Measurements from ENCODE around the gene RPS6KA3. TPM values are rescaled to one million over a fixed set of nuclear protein-coding genes. Genes with fewer than 3 reads are reported as not detected.

The RPS6KA3 gene
- total and polyA plus RNA-seq, 2 of the 8 experiments (the other 6 are each of a cell fraction or from before 2014, with no cell fraction given) = 7.1 to 13.0 TPM

DNA sequence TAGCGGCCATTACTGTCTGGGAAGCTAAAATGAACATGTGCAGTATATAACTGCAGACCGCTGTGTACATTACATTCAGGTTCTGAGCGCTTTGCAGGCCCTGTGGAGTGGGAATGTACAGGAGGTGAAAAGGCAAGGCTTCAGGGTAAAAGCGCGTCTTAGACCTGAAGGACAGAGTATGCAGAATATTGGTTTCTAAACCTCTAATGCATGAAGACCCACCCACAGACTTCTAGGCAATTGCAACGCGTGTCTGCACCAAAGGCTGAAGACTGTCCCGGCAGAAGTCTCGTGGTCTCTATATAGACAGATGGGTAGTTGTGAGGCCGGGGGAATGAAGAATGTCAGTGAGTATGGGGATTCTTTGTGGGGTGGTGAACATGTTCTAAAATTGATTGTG lies 155.4 kb downstream of the RPS6KA3 start:
- Histone ChIP-seq H3K23me2 (ENCODE audit: low read depth, low read length) (no peaks in the 10 kb centered on the region; the same call in 1 of the 2 replicates), H4K8ac (ENCODE audit: extremely low read depth, insufficient read depth, low read length) (no peak overlapping the region), H3K79me2 (ENCODE audit: control insufficient read depth in 1 of 2, insufficient read depth in 2 of 2, low read length in 2 of 2) (no peaks in the 10 kb centered on the region), H4K20me1 (replicated peaks in 1 of 2; ENCODE audit: control insufficient read depth in 1 of 2, insufficient read depth in 2 of 2, low read length in 2 of 2) (no peaks in the 10 kb centered on the region), H3K14ac (ENCODE audit: insufficient read length) (no peak overlapping the region), H3K56ac (replicated peaks; ENCODE audit: insufficient read length, low read depth, low read length) (no peak overlapping the region), H3K9me3 (ENCODE audit: insufficient read depth in 2 of 2, low read depth in 1 of 2, low read length in 1 of 2) (no peaks in the 10 kb centered on the region), H3K36me3 (ENCODE audit: control insufficient read depth in 2 of 4, insufficient read depth in 4 of 4, low read length in 3 of 4) (no peaks in the 10 kb centered on the region), H3K4ac (replicated peaks; ENCODE audit: insufficient read length, low read depth, low read length) (no peak overlapping the region), H3K4me1 (replicated peaks in 1 of 4; ENCODE audit: control insufficient read depth in 3 of 4, insufficient read depth in 4 of 4, low read length in 3 of 4) (no peaks in the 10 kb centered on the region), H2BK15ac (ENCODE audit: low read length) (no peak overlapping the region), H3K9ac (replicated peaks in 1 of 4; ENCODE audit: extremely low read depth in 1 of 4, low read depth in 3 of 4, low read length in 3 of 4) (no peak overlapping the region), H2BK20ac (ENCODE audit: low read length) (no peak overlapping the region), H3K27ac (ENCODE audit: low read depth, low read length) (no peak overlapping the region), H4K91ac (replicated peaks; ENCODE audit: insufficient read length, low read length) (no peak overlapping the region), H2BK120ac (replicated peaks; ENCODE audit: low read depth, low read length) (no peak overlapping the region), H3K27me3 (replicated peaks in 1 of 4; ENCODE audit: control insufficient read depth in 3 of 4, extremely low read depth in 1 of 4, insufficient read depth in 3 of 4, low read length in 3 of 4) (peaks cover 0 to 10% (median 9%) of the 10 kb centered on the region in 4 experiments; a peak in 6 of 7 replicates), H3K79me1 (ENCODE audit: low read depth, low read length) (no peaks in the 10 kb centered on the region), H3K18ac (ENCODE audit: extremely low read depth, low read length) (no peak overlapping the region), H3K4me2 (ENCODE audit: insufficient read depth in 1 of 2, low read depth in 2 of 2, low read length in 2 of 2) (no peak overlapping the region), H3K4me3 (ENCODE audit: extremely low read depth in 1 of 4, insufficient read depth in 2 of 4, low read depth in 3 of 4, low read length in 4 of 4) (no peak overlapping the region), H2AK5ac (ENCODE audit: low read depth, low read length) (no peak overlapping the region), H4K5ac (ENCODE audit: insufficient read length, low read depth, low read length) (no peak overlapping the region), H2AFZ (ENCODE audit: low read length) (no peak overlapping the region), H2BK5ac (ENCODE audit: low read depth, low read length) (no peak overlapping the region), H3K23ac (ENCODE audit: insufficient read length) (no peak overlapping the region), H2BK12ac (ENCODE audit: low read depth, low read length) (no peak overlapping the region)
- WGBS, 2 experiments (ENCODE audit: extremely low coverage in 1 of 2, insufficient coverage in 1 of 2, insufficient read length in 1 of 2, insufficient replicate concordance in 2 of 2, low coverage in 1 of 2, low lambda C conversion rate in 2 of 2, missing lambda C conversion rate in 1 of 2) = 84% methylated on average over 9 of the region's 10 CpGs; no CpG with 5 or more reads in 1 of the 2 experiments
- POLR2A ChIA-PET (ENCODE audit: partially characterized antibody) = interaction anchor here (1.0 kb wide), 1 partner anchor 11 kb away, joined by 3 read pairs; no protein-coding TSS in a partner anchor
- DNase-seq (ENCODE audit: low read depth in 1 of 2, low spot score in 2 of 2) (no peak), FAIRE-seq (no peak)
- TF ChIP-seq SP4 (IDR thresholded peaks at IDR 0.05; ENCODE audit: low read length) = no peak
- no peak for TF ChIP-seq TAF1 (IDR thresholded peaks at IDR 0.05; ENCODE audit: low read depth, low read length)
- TF ChIP-seq TBP (IDR thresholded peaks at IDR 0.05; ENCODE audit: low read depth, low read length) = no peak
- TF ChIP-seq POU5F1 (IDR thresholded peaks at IDR 0.05; ENCODE audit: low read depth, low read length) = no peak
- TF ChIP-seq, protein P1, sequence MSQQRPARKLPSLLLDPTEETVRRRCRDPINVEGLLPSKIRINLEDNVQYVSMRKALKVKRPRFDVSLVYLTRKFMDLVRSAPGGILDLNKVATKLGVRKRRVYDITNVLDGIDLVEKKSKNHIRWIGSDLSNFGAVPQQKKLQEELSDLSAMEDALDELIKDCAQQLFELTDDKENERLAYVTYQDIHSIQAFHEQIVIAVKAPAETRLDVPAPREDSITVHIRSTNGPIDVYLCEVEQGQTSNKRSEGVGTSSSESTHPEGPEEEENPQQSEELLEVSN (IDR thresholded peaks at IDR 0.05) = no peak
- no peak for TF ChIP-seq POLR2A (IDR thresholded peaks at IDR 0.05; ENCODE audit: control extremely low read depth in 1 of 2, low read depth in 2 of 2, low read length in 2 of 2)
- CTCF ChIA-PET (ENCODE audit: partially characterized antibody) = no interaction called here
